GM15510 (cell line): ENCODE data around the gene ADCY1.

Source experiments
- POLR2A ChIP-seq: IDR thresholded peaks from 3 replicates; pipeline ENCODE4 v1.6.1; 2011; ENCODE audit warnings: borderline replicate concordance; ENCODE audit not compliant: insufficient read length; ENCODE audit errors: extremely low read depth

Gene ADCY1

DNA sequence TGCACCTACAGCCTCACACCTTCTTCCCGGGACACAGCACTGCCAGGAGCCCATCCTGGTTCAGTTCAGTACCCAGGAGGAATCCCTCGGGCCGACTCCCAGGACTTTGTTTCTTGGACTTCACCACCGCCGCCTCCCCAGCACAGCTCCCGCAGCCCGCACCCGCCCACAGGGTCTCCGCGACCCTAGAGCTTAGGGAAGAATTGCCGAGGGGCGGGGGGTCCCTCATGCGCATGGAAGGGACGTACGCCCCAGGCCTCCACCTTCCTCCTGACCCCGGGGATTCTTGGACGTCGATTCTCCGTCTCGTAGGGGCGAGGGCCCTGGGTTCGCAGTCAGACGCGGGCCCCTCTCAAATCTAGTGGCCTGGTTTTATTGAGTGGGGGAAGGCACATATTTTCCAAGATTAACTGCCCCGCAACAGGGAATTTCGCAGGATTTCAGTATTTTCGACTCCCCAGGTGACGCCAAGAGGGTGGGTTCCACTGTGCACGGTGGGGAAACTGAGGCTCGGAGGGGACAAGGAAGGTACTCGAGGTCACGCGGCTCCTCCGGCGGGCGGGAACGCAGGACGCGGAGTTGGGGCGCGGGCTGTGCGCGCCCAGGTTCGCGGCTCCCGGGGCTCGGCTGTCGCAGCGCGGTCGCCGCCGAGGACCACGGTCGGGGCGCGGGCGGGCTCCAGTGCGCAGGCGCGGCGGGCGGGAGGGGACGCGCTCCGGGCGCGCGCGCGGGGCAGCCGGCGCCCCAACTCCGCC, at the start of gene ADCY1:
ADCY1 (plus strand) TSS at position 708 of the 755 bp plus-strand sequence. CDS start 176 bp downstream, outside the sequence.
- TF ChIP-seq POLR2A: no peak

DNA sequence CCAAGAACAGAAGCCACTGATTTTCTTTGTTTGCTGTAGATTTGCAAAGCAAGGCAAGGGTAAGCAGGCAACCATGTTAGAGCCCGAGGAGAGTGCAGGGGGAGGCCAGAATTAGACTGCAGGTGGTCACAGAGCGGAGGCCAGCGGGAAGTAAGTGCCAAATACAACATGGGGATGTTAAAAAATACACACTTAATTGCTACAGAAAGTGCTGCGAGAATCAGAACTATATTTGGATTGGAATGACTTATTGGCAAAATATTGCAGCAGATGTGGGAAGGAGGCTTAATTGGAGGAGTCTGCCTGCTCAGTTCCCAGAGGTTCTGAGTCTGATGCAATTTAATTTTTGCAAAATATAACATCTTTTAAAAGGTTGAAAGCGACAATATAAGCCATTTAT, 49.7 kb upstream of the ADCY1 start:
- TF ChIP-seq POLR2A: no peak

- TF ChIP-seq POLR2A: no peak
These were observed 49.1 kb upstream of the ADCY1 start for GRCh38 chr7:45525057-45525456.

- TF ChIP-seq POLR2A: no peak
These were observed 30.7 kb upstream of the ADCY1 start for GRCh38 chr7:45543473-45543872.

DNA sequence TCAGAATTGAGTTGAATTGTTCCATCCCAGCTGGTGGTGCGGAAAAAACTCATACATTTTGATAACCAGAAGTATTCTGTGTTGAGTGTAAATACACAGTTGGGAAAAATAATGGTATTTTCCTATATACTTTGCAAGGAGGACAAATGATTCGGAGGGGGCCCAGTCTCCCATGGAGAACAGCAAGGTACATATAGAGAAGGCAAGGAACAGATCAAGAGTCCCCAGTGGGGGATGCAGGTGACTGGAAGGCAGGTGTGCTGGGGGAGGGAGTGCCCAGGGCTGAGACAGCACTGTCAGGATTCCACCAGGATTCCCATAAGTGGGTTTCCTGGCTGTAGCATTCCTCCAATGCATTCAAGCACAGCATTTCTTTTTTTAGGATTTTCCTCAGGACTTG, 10.8 kb upstream of the ADCY1 start:
- no peak for TF ChIP-seq POLR2A

- no peak for TF ChIP-seq POLR2A
These were observed 10.2 kb upstream of the ADCY1 start for GRCh38 chr7:45563941-45564461.

DNA sequence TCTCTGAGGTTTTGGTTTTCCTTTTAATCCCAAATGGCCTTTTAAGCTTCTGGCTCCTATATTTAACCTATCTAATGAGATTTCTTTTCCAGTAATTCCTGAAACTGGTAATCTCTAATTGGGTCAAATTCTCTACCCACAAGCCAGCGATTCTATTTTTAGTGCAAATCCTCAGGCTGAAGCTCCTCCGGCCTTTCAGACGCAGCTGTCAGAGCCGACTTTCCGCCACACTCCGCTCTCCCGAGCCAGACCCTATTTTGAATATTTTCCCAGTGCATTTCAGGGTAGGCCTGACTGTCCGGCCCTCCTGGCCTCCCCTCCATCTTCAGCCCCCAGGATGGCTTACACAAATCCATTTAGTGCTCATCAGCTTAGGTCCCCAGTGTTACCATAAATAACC, 9.7 kb upstream of the ADCY1 start:
- TF ChIP-seq POLR2A: no peak

GRCh38 chr7:45564886-45565455, 9.2 kb upstream of the ADCY1 start:
- TF ChIP-seq POLR2A: no peak

- no peak for TF ChIP-seq POLR2A
These were observed 7.8 kb upstream of the ADCY1 start for GRCh38 chr7:45566386-45566785.

GRCh38 chr7:45566961-45567360, 7.2 kb upstream of the ADCY1 start:
- no peak for TF ChIP-seq POLR2A

- no peak for TF ChIP-seq POLR2A
These were observed 6.5 kb upstream of the ADCY1 start for GRCh38 chr7:45567713-45568112.

GRCh38 chr7:45568536-45569289, 5.5 kb upstream of the ADCY1 start:
- TF ChIP-seq POLR2A: no peak

DNA sequence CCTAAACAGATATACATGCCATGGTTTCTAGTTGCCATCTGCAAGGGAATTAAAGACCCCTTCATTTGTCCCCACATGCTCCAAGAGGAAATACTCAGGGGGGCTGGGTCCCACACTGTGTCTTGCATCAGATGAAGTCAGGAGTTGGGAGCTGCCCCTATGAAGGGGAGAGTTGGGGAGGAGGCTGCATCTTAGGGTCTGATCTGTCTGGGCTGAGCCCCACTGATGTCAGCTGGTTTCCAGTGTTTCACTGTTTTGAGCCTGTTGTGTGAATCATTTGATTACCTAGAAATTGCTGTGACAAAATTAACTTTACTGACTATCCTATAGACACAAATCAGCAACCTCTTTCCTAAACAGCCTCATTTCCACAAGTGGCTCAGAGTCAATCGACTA, 4.9 kb upstream of the ADCY1 start:
- no peak for TF ChIP-seq POLR2A

GRCh38 chr7:45570797-45571196, 3.4 kb upstream of the ADCY1 start:
- no peak for TF ChIP-seq POLR2A

GRCh38 chr7:45573204-45573603, 964 bp upstream of the ADCY1 start:
- TF ChIP-seq POLR2A: no peak

DNA sequence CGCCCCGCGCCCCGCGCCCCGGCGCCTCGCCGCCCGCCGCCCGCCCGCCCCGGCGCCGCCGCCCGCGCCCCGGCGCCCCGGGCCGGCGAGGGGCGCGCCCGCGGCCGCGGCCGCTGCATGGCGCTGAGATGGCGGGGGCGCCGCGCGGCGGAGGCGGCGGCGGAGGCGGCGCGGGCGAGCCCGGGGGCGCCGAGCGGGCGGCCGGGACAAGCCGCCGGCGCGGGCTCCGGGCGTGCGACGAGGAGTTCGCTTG, 174 bp downstream of the ADCY1 start:
- no peak for TF ChIP-seq POLR2A
